NCI-H1694 (cell line): ENCODE results near the gene ABHD12B.

Experiments used
- DNase-seq: peaks from one replicate; lab custom pipeline; 2025; lab: John Stamatoyannopoulos, UW

ABHD12B gene

GRCh38 chr14:50871914-50872732 is at the start of gene ABHD12B:
TSS of gene ABHD12B (plus strand) at chr14:50872053. CDS start at chr14:50872175, 122 bp downstream.
- DNase-seq = no peak

- no peak for DNase-seq
These were observed 49.3 kb upstream of the ABHD12B start for GRCh38 chr14:50822501-50823042.

GRCh38 chr14:50823051-50823761 is 48.6 kb upstream of the ABHD12B start:
- DNase-seq = no peak

GRCh38 chr14:50823762-50824636 is 47.9 kb upstream of the ABHD12B start:
- DNase-seq = no peak

- no peak for DNase-seq
These were observed 46.5 kb upstream of the ABHD12B start for GRCh38 chr14:50825307-50825706.

- no peak for DNase-seq
These were observed 45.2 kb upstream of the ABHD12B start for GRCh38 chr14:50826681-50827080.

- no peak for DNase-seq
These were observed 42.9 kb upstream of the ABHD12B start for GRCh38 chr14:50828721-50829488.

- DNase-seq = peak; percentile 19
These were observed 42.3 kb upstream of the ABHD12B start for GRCh38 chr14:50829489-50830043.

GRCh38 chr14:50830044-50830931 is 41.6 kb upstream of the ABHD12B start:
- DNase-seq = no peak

- DNase-seq = no peak
These were observed 40.7 kb upstream of the ABHD12B start, which contains the start of gene NIN for GRCh38 chr14:50830932-50831725. TSS of gene NIN (minus strand) at chr14:50831162. CDS start at chr14:50822056, 9,106 bp downstream.

- DNase-seq = no peak
These were observed 40.1 kb upstream of the ABHD12B start for GRCh38 chr14:50831726-50832168.

- DNase-seq = no peak
These were observed 38.8 kb upstream of the ABHD12B start for GRCh38 chr14:50832935-50833630.

GRCh38 chr14:50834802-50835276 is 37.0 kb upstream of the ABHD12B start:
- no peak for DNase-seq

- DNase-seq = no peak
These were observed 36.6 kb upstream of the ABHD12B start for GRCh38 chr14:50835280-50835679.

- no peak for DNase-seq
These were observed 35.3 kb upstream of the ABHD12B start for GRCh38 chr14:50836515-50836914.

GRCh38 chr14:50837271-50837670 is 34.6 kb upstream of the ABHD12B start:
- DNase-seq = no peak

GRCh38 chr14:50837850-50838470 is 33.9 kb upstream of the ABHD12B start:
- DNase-seq = no peak

GRCh38 chr14:50839048-50839447 is 32.8 kb upstream of the ABHD12B start:
- no peak for DNase-seq
